Activated CD4-positive, alpha-beta T cell treated with anti-CD3 and anti-CD28 coated beads, Interleukin-2, Interleukin-4, amounts not matched to agents 100 ng/mL and 50 ng/mL, durations not matched to agents 16 hours and 8 hours (primary cell): Measurements from ENCODE around the gene RAD9B.
A peak's percentile ranks its signal among the peaks of the same experiment; 100 is the strongest.
"Not testable (repeated sequence)": the region's sequence is repeated elsewhere in the genome, so short reads cannot be mapped to it uniquely, and the experiment has no call there.

ENCODE experiments used
- DNase-seq: peaks from one replicate; pipeline ENCODE4 v3.0.0-alpha.2; 2020; ENCODE audit warnings: low spot score

Gene RAD9B

GRCh38 chr12:110528277-110528839 lies 26.2 kb downstream of the RAD9B start:
- DNase-seq: no peak

GRCh38 chr12:110530511-110530910 lies 28.4 kb downstream of the RAD9B start:
- no peak for DNase-seq

GRCh38 chr12:110531741-110532333 lies 29.7 kb downstream of the RAD9B start:
- peak; percentile 27 for DNase-seq

- no peak for DNase-seq
Measured at GRCh38 chr12:110532644-110533043, 30.5 kb downstream of the RAD9B start.

- DNase-seq: no peak
Measured at GRCh38 chr12:110533607-110534006, 31.5 kb downstream of the RAD9B start.

- DNase-seq: no peak
Measured at GRCh38 chr12:110534811-110535210, 32.7 kb downstream of the RAD9B start.

GRCh38 chr12:110536834-110537604 lies 34.9 kb downstream of the RAD9B start:
- DNase-seq: no peak

- no peak for DNase-seq
Measured at GRCh38 chr12:110537605-110538409, 35.7 kb downstream of the RAD9B start.

- DNase-seq: no peak
Measured at GRCh38 chr12:110538869-110539622, 36.9 kb downstream of the RAD9B start.

GRCh38 chr12:110540048-110540447 lies 37.9 kb downstream of the RAD9B start:
- no peak for DNase-seq

GRCh38 chr12:110543252-110543959 lies 41.3 kb downstream of the RAD9B start:
- DNase-seq: no peak

GRCh38 chr12:110543965-110544364 lies 41.8 kb downstream of the RAD9B start:
- DNase-seq: no peak

- DNase-seq: not testable (repeated sequence)
Measured at GRCh38 chr12:110545259-110545658, 43.1 kb downstream of the RAD9B start.

- no peak for DNase-seq
Measured at GRCh38 chr12:110545812-110546211, 43.7 kb downstream of the RAD9B start.

- no peak for DNase-seq
Measured at GRCh38 chr12:110546339-110546738, 44.2 kb downstream of the RAD9B start.

GRCh38 chr12:110547090-110547489 lies 45.0 kb downstream of the RAD9B start:
- no peak for DNase-seq

GRCh38 chr12:110548678-110549077 lies 46.5 kb downstream of the RAD9B start:
- DNase-seq: no peak

GRCh38 chr12:110549716-110550115 lies 47.6 kb downstream of the RAD9B start:
- DNase-seq: no peak

GRCh38 chr12:110550981-110551380 lies 48.9 kb downstream of the RAD9B start:
- no peak for DNase-seq
